Endothelial cell of umbilical vein (primary cell): ENCODE data around the gene RPUSD4. TPM values are rescaled to one million over a fixed set of nuclear protein-coding genes. Genes with fewer than 3 reads are reported as not detected.

ENCODE experiments used
- BruUV-seq: library from RNA; stranded (reverse); fragments of 400-500 nt; replicated peaks from 2 replicates; lab custom pipeline; 2021; lab: Mats Ljungman, UMichigan
- CTCF ChIA-PET: fragments of 300-600, 350-600 bp; sonication (Branson Sonifier 250); formaldehyde crosslinking; loops from one replicate; lab custom pipeline; 2021; ENCODE audit warnings: antibody characterized with exemption, inconsistent platforms; lab: Charles Lee
- POLR2A ChIA-PET: fragments of 300-600, 350-600 bp; sonication (Branson Sonifier 250); formaldehyde crosslinking; loops from one replicate; lab custom pipeline; 2021; ENCODE audit warnings: antibody characterized with exemption, inconsistent platforms; lab: Charles Lee
- DNase-seq: peaks from one replicate; pipeline ENCODE4 v3.0.0-alpha.2; 2011; ENCODE audit warnings: low read depth, low spot score
- FAIRE-seq: peaks from 2 replicates; lab custom pipeline; 2011; peaks lifted over from hg19 to GRCh38; lab: Jason Lieb, UNC
- H2AFZ ChIP-seq: 2 replicates; pipeline ENCODE4 v1.6.0; 2012; ENCODE audit warnings: low read depth, low read length, control low read depth, inconsistent platforms
- H3K27ac ChIP-seq: 2 replicates; pipeline ENCODE4 v1.5.1; 2011; ENCODE audit warnings: low read depth, mild to moderate bottlenecking, control low read depth, low read length, moderate library complexity; ENCODE audit not compliant: insufficient read depth
- H3K27me3 ChIP-seq, 2 experiments: 2 replicates each; pipeline versions ENCODE4 v1.6.0 to v1.6.1; 2011; ENCODE audit warnings: low read length in 2 of 2, mixed read lengths in 1 of 2; ENCODE audit not compliant: control insufficient read depth in 2 of 2, insufficient read depth in 2 of 2
- H3K36me3 ChIP-seq, 2 experiments: 2 replicates in 1 of 2; 3 replicates in 1 of 2; pipeline ENCODE4 v1.5.1; 2011; ENCODE audit warnings: low read length in 2 of 2, mild to moderate bottlenecking in 1 of 2, moderate library complexity in 1 of 2; ENCODE audit not compliant: control insufficient read depth in 2 of 2, insufficient read depth in 2 of 2; ENCODE audit errors: extremely low read depth in 1 of 2
- H3K4me1 ChIP-seq: 3 replicates; pipeline ENCODE4 v1.5.1; 2011; ENCODE audit warnings: mild to moderate bottlenecking, low read length; ENCODE audit not compliant: control insufficient read depth, insufficient read depth; ENCODE audit errors: extremely low read depth
- H3K4me2 ChIP-seq: 2 replicates; pipeline ENCODE4 v1.6.1; 2011; ENCODE audit warnings: low read length, control low read depth, mixed read lengths; ENCODE audit not compliant: insufficient read depth
- H3K4me3 ChIP-seq, 3 experiments: fragments of 200-600 bp in 1 of 3; sonication (generic), shearing (Covaris generic) in 1 of 3; replicated peaks in 1 of 3; 2 replicates each; pipeline ENCODE4 v1.5.1; 2011 to 2016; ENCODE audit warnings: control low read depth in 3 of 3, low read length in 3 of 3, mild to moderate bottlenecking in 2 of 3, inconsistent platforms in 1 of 3, low read depth in 1 of 3, moderate library complexity in 1 of 3; ENCODE audit not compliant: insufficient read depth in 1 of 3
- H3K79me2 ChIP-seq: 2 replicates; pipeline ENCODE4 v1.6.0; 2012; ENCODE audit warnings: low read length, inconsistent platforms; ENCODE audit not compliant: control insufficient read depth, insufficient read depth
- H3K9ac ChIP-seq: replicated peaks from 2 replicates; pipeline ENCODE3; 2011; ENCODE audit warnings: low read length, control low read depth; ENCODE audit not compliant: insufficient read depth; ENCODE audit errors: extremely low read depth
- H3K9me1 ChIP-seq: replicated peaks from 3 replicates; pipeline ENCODE4 v1.6.0; 2011; ENCODE audit warnings: mild to moderate bottlenecking, low read length; ENCODE audit not compliant: control insufficient read depth, insufficient read depth; ENCODE audit errors: extremely low read depth
- H3K9me3 ChIP-seq: replicated peaks from 2 replicates; pipeline ENCODE4 v1.5.1; 2012; ENCODE audit warnings: low read length, inconsistent platforms; ENCODE audit not compliant: control insufficient read depth, insufficient read depth
- H4K20me1 ChIP-seq: replicated peaks from 2 replicates; pipeline ENCODE3; 2011; ENCODE audit warnings: mild to moderate bottlenecking, low read length; ENCODE audit not compliant: control insufficient read depth, insufficient read depth; ENCODE audit errors: extremely low read depth
- EZH2 ChIP-seq: IDR thresholded peaks from 2 replicates; pipeline ENCODE4 v1.6.1; 2012; ENCODE audit warnings: borderline replicate concordance, low read depth, mild to moderate bottlenecking, moderate library complexity, low read length, inconsistent platforms; ENCODE audit not compliant: severe bottlenecking
- FOS ChIP-seq: IDR thresholded peaks from 2 replicates; pipeline ENCODE4 v1.6.1; 2011; ENCODE audit warnings: mild to moderate bottlenecking, low read length, moderate library complexity, borderline replicate concordance; ENCODE audit not compliant: insufficient read depth
- GATA2 ChIP-seq: IDR thresholded peaks from 2 replicates; pipeline ENCODE4 v1.7.0; 2011; ENCODE audit warnings: low read depth, mild to moderate bottlenecking, moderate library complexity, mixed read lengths, low read length; ENCODE audit not compliant: insufficient read length, insufficient read depth
- JUN ChIP-seq: IDR thresholded peaks from 2 replicates; pipeline ENCODE4 v1.6.1; 2011; ENCODE audit warnings: borderline replicate concordance, low read depth; ENCODE audit not compliant: insufficient read length, insufficient read depth
- MYC ChIP-seq: IDR thresholded peaks from one replicate; pipeline ENCODE4 v1.6.1; 2011; ENCODE audit warnings: mild to moderate bottlenecking, low read depth, low read length
- POLR2A ChIP-seq: IDR thresholded peaks from 2 replicates; pipeline ENCODE4 v1.6.1; 2012; ENCODE audit warnings: low read depth, mild to moderate bottlenecking, control low read depth, low read length
- POLR2AphosphoS5 ChIP-seq: IDR thresholded peaks from 2 replicates; pipeline ENCODE4 v1.6.1; 2012; ENCODE audit warnings: low read depth, mild to moderate bottlenecking, control low read depth, low read length, moderate library complexity; ENCODE audit not compliant: insufficient read depth
- dilution Hi-C: fragments of 300-500 bp; cut with MboI; formaldehyde crosslinking; loops from one replicate; pipeline ENCODE4 v1.15.0; 2019; ENCODE audit warnings: low sequenced_read_pairs; ENCODE audit not compliant: extremely low pct_ligation_motif_present
- intact Hi-C: fragments of 100-400 bp; cut with micrococcal nuclease; formaldehyde crosslinking; loops from one replicate; pipeline ENCODE4 v1.10.0; 2022
- polyA plus RNA-seq, 4 experiments: library from polyadenylated mRNA; depleted of rRNA in 3 of 4; stranded (reverse) in 3 of 4; unstranded in 1 of 4; fragments of >200 nt; gene quantifications; 2 replicates each; pipeline versions ENCODE4 v1.2.1 to v1.2.3, GENCODE V29; 2011 to 2012; ENCODE audit warnings: missing spikeins in 1 of 4
- total RNA-seq: library from RNA; stranded (reverse); gene quantifications from 2 replicates; pipeline ENCODE4 v1.2.3, GENCODE V29; 2021
- TF ChIP-seq, protein P1 (sequence below): IDR thresholded peaks from 2 replicates; pipeline ENCODE4 v1.6.1; 2011; ENCODE audit not compliant: insufficient read depth, insufficient read length
- TF ChIP-seq, protein P2 (sequence below), 2 donors: IDR thresholded peaks; 1 replicate in 1 of 2; 2 replicates in 1 of 2; pipeline ENCODE4 v1.5.1; 2011; ENCODE audit warnings: low read length in 2 of 2, mild to moderate bottlenecking in 2 of 2, moderate library complexity in 2 of 2, control low read depth in 1 of 2, inconsistent platforms in 1 of 2, low read depth in 1 of 2; ENCODE audit not compliant: insufficient read depth in 1 of 2; ENCODE audit errors: extremely low read depth in 1 of 2

The RPUSD4 gene
- total and polyA plus RNA-seq, 2 donors (not counting 3 experiments of a cell fraction or from before 2014, with no cell fraction given) = 37.8 to 40.8 TPM

DNA sequence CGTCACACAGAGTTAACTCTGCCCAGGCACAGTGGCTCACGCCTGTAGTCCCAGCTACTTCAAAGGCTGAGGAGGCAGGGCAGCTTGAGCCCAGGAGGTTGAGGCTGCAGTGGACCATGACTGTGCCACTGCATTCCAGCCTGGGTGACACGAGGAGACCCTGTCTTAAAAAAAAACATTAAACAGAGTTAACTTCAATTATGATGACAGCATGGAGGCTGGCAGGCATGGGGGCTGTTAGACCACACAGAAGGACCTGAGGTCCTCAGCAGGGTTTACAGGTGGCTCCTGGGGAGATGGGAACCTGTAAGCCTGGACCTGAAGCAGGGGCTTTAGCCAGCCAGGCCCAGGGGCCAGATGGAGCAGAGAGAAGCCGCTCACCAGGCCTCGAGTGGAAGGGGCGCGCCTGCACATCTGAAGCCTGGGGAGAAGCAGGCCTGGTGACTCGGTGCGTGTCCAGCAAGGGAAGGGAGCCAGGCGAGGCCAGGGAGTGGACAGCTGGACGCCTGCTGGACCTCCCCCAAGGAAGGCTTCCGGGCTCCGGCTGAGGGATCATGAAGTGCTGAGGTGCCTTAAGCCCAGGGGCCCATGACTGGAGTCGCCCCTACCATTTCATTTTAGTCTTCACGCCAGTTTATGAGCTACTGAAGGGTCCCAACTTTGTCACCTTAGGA, 25.3 kb downstream of the RPUSD4 start:
- no peak overlapping the region for H3K4me2 ChIP-seq
- intact Hi-C loops = no loop called here
- dilution Hi-C loops = no loop called here
- ChIA-PET POLR2A (no interaction called here), CTCF (interaction anchor here (1.2 kb wide), 1 partner anchor 243 kb away, joined by 4 read pairs; no protein-coding TSS in a partner anchor)
- no peaks in the 10 kb centered on the region for H4K20me1 ChIP-seq
- H3K9ac ChIP-seq = no peak overlapping the region
- no TSS peak for BruUV-seq
- no peak for DNase-seq
- H3K4me1 ChIP-seq = no peaks in the 10 kb centered on the region
- H3K4me3 ChIP-seq = no peak overlapping the region
- no peak for TF ChIP-seq MYC
- TF ChIP-seq, protein P1, sequence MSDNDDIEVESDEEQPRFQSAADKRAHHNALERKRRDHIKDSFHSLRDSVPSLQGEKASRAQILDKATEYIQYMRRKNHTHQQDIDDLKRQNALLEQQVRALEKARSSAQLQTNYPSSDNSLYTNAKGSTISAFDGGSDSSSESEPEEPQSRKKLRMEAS = no peak
- TF ChIP-seq EZH2 = no peak
- no peak for TF ChIP-seq GATA2
- TF ChIP-seq POLR2AphosphoS5 = no peak
- TF ChIP-seq, protein P2, sequence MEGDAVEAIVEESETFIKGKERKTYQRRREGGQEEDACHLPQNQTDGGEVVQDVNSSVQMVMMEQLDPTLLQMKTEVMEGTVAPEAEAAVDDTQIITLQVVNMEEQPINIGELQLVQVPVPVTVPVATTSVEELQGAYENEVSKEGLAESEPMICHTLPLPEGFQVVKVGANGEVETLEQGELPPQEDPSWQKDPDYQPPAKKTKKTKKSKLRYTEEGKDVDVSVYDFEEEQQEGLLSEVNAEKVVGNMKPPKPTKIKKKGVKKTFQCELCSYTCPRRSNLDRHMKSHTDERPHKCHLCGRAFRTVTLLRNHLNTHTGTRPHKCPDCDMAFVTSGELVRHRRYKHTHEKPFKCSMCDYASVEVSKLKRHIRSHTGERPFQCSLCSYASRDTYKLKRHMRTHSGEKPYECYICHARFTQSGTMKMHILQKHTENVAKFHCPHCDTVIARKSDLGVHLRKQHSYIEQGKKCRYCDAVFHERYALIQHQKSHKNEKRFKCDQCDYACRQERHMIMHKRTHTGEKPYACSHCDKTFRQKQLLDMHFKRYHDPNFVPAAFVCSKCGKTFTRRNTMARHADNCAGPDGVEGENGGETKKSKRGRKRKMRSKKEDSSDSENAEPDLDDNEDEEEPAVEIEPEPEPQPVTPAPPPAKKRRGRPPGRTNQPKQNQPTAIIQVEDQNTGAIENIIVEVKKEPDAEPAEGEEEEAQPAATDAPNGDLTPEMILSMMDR (IDR thresholded peaks at IDR 0.05; ENCODE audit: extremely low read depth in 1 of 2, insufficient read depth in 1 of 2, low read depth in 1 of 2, low read length in 2 of 2) = no peak
- TF ChIP-seq POLR2A = no peak
- TF ChIP-seq FOS = no peak
- no peak for TF ChIP-seq JUN
- no peak overlapping the region for H3K27ac ChIP-seq
- no peaks in the 10 kb centered on the region for H3K27me3 ChIP-seq
- H3K9me3 ChIP-seq = no peaks in the 10 kb centered on the region
- no peak for FAIRE-seq
- H3K79me2 ChIP-seq = no peaks in the 10 kb centered on the region
- H3K36me3 ChIP-seq = peaks cover 0 to 1% of the 10 kb centered on the region in 2 experiments
- no peak overlapping the region for H2AFZ ChIP-seq
- H3K9me1 ChIP-seq = no peaks in the 10 kb centered on the region
